Measurements from ENCODE around the gene ORMDL1.

Gene ORMDL1, protein sequence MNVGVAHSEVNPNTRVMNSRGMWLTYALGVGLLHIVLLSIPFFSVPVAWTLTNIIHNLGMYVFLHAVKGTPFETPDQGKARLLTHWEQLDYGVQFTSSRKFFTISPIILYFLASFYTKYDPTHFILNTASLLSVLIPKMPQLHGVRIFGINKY

DNA sequence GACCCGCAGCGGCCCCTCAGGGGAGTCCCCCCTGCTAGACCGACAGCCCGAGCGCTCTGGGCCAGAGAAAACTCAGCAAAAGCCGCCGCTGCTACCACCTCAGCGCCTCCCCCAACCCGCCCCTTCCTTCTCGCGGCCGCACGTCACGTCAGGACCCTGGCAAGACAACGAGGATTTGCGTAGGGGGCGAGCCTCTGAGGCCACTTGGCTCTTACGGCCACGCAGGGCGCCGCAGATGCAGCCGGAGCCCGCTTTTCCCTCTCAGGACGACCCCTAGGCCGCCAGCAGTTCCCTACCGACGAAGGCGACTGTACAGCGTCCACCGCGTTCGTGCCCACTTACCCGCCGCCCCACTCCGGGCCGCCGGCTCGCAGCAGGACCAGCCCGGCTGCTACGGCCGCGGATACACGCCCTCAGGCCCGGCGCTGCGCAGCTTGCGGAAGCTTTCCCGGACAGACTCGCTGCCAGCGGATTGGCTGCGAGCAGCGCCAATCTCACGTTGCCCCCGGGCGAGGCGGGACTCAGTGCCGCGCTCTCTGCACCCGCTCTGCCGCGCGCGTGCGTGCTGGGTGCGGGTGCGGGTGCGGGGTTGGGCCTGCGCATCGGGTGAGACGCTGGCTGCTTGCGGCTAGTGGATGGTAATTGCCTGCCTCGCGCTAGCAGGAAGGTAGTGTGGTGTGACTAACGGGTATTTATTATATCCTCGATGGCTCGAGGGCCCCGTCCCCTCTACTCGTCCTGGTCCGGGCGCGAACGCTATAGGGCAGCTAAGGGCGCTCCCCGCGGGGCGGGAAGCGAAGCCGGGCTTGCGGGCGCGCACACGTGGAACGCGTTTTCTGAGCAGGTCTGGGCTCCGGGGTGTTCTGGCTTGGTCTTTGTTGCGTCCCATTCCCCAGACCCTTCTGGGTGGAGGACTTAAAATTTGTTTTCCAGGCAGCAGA, at the start of gene ORMDL1, which contains the start of gene PMS1:
Gene ORMDL1, minus strand, starts transcription at position 413 of the 941 bp plus-strand sequence. CDS start 1,744 bp downstream, outside the sequence.
Gene PMS1, plus strand, starts transcription at position 524 of the 941 bp plus-strand sequence. CDS start 7,360 bp downstream, outside the sequence.
- peak; percentile 70 for DNase-seq (ENCODE audit: low read depth)

DNA sequence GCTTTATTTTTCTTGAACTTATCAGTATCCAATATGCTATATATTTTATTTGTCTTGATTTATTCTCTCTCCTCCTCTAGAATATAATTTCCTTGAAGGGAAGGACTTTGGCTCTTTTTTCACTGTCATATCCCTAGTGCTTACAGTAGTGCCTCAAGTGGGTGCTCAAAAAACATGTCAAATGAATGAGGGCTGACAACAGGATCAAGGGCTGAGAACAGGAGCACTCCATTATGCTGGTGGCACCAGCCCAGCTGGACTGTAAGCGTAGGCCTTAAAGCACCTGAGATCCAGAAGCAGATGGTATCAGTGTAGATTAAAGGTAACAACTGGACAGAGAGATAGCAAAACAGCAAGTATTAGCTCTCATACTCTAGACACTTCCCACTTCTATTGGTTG, 46.4 kb upstream of the ORMDL1 start:
- no peak for DNase-seq (ENCODE audit: low read depth)

DNA sequence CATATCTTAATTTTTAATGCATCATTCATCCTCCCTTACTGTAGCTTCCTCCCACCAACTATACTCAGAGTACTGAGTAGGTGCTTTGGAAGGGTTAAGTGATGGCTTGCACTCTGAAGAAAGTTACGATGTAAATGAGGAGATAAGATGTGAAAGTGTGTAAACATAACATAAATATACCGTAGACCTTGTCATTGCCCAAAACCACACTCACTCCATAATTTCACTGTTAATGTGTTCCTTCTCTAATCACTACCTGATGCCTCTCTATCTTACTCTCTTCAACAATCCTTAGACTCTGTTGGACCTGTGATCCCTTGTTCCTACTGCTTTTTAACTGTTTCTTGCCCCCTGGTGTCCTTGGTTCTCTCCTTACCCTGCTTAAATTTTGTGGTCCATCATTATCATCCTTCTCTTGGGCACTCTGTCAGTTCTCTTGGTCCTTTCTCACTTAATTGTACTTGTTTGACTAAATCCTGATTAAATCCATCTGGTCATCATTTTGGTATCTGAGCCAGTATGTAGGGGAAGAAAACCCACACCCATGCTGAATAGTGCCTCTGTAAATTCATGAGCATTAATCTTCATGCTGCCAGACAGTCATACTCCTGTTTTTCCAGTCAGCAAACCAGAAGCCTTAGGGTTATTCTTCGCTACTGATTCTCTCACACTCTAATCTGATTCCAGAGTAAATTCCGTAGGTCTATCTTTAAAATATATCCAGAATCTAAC, 45.1 kb upstream of the ORMDL1 start:
- no peak for DNase-seq (ENCODE audit: low read depth)

DNA sequence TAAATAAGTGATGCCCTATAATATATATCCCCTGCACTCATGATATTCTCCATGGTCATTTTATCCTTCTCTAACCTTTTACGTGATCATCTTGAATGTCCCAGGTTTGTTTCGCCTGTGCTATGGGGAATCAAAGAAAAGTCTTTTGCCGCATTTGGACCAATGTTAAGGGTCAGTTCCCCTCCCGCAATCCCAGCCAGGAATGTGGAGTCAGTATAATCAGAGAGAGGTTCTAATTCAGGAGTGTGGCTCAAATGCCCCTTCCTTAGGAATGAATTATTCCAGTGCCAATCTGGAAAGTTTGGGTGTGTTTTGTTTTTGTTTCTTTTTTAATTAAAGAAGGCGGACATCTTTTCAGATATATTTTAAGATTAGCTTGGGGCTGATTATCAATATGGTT, 41.9 kb upstream of the ORMDL1 start:
- DNase-seq (ENCODE audit: low read depth), result no peak

DNA sequence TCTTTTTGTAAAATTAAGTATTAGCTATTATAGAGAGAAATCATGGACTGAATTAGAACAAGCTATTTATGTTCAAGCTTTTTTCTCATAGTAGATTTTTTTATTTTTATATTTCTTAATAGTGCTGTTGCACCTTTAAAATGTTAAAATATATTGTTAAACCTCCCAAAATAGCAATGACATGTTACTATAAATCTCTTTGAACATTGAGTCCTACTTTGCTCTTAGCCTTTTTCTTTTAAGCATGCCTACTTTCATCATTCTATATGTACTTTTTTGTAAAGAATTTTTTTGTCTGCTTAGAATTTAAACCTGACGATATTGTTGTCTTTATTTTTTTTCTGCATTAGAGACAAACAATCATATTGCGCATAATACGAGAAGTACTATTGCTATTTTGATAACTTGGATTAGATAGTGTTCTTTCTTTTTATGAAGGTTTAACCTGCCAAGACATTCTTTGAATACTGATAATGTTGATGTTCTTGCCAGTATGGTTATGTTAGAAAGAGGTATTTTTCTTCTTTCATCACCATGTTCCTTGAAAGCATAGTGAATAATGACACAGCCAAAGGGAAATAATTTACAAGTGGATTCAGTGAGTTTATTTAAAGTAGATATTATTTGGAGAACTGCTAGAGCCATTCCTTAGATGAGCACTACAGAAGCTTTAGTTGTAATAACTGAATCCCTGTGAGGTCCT, 40.7 kb upstream of the ORMDL1 start:
- DNase-seq (ENCODE audit: low read depth), result no peak

DNA sequence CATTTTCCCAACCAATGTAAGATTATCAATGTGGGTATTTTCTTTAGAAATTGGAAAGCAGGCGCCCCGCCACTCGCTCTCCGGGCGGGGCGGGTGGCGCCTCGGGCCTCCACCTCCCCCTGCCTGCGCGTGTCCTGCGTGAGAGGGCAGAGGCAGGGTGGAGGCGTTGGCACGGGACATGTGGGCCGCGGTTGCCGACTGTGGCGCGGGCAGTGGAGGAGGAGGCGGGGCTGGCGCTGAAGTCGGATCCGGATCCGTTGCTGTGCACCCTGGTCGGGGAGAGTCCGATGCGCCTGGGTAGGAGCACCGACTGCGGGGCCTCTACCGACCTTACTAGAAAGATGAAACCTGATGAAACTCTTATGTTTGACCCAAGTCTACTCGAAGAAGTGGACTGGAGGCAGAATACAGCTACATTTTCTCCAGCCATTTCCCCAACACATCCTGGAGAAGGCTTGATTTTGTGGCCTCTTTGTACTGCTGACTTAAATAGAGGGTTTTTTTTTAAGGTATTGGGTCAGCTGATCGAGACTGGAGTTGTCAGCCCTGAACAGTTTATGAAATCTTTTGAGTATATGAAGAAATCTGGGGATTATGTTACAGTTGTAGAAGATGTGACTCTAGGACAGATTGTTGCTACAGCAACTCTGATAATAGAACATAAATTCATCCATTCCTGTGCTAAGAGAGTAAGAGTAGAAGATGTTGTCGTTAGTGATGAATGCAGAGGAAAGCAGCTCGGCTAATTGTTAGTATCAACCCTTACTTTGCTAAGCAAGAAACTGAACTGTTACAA, 38.0 kb upstream of the ORMDL1 start:
- DNase-seq (ENCODE audit: low read depth), result no peak

DNA sequence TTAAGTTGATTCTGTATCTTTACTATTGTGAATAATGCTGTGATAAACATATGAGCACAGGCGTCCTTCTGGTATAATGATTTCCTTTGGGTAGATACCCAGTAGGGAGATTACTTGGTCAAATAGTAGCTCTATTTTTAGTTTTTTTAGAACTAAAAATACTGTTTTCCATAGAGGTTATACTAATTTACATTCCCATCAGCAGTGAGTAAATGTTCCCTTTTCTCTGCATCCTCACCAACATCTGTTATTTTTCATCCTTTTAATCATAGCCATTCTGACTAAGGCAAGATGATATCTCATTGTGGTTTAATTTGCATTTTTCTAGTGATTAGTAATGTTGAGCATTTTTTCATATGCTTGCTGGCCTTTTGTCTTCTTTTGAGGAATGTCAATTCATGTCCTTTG, 35.2 kb upstream of the ORMDL1 start:
- no peak for DNase-seq (ENCODE audit: low read depth)

DNA sequence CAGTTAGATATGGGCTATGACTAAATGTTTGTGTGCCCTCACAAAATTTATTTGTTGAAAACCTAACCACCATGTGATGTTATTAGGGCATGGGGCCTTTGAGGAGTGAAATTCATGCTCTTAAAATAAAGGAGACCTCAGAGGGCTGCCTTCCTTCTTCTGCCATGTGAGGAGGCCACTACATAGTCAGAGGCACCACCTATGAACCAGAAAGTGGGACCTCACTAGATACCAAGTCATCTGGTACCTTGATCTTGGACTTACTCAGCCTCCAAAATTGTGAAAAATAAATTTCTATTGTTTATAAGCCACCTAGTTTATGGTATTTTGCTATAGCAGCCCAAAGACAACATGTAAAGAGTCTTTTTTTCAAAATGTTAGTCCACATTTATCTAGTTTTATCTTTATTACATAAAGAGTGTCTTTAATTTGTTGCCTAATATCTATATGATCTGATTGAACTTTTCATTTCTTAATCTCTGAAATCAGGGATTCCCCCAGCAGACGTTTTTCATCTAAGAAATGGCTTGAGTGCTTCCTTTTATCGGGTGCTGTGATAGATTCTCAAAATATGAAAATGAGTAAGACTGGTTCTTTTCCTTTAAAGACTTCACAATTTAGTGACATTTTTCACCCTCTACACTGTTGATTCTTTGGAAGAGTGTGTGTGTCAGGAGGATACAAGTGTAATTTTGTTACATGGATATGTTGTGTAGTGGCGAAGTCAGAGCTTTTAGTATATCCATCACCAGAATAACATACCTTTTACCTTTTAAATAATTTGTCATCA, 34.3 kb upstream of the ORMDL1 start:
- DNase-seq (ENCODE audit: low read depth), result no peak

DNA sequence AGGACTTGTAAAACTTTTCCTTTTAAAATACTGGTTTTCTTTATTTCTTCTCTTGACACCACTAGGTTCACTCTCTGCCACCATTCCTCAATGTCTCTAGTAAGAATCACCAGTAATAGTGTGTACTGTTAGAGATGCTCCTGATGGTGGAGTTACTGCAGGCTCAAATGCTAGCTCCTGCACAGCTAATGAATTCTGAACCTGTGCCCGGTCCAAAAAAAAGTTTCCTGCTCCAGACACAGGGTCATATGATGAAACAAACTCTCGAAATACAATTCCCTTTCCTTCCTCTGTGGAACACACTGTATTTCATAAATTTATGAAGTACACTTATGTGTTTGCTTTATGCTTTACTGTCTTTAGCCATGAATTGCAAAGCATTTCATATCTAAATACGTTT, 19.3 kb upstream of the ORMDL1 start:
- DNase-seq (ENCODE audit: low read depth), result no peak

DNA sequence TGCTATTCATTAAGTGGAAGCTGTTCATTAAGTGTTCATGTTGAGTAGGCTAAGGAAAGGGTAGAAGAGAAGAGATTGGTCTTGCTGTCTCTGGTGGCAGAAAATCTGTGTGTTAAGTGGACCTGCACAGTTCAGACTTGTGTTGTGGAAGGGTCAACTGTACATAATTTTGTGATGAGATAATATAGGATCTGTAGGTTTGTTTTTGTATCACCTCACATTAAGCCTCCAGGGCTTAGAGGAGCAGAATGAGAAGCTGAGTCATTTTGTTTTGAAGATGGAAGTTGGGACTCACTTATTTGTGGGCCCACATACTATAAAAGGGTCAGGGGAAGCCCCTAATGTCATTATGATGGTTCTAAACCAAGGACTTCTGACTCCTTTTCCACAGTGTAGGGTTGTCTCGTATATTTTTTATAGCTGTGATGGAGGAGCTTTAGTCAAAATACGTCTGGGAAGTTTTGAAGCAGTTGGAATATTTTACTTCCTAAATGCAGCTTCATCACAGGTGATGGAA, 18.3 kb upstream of the ORMDL1 start:
- DNase-seq (ENCODE audit: low read depth), result no peak

DNA sequence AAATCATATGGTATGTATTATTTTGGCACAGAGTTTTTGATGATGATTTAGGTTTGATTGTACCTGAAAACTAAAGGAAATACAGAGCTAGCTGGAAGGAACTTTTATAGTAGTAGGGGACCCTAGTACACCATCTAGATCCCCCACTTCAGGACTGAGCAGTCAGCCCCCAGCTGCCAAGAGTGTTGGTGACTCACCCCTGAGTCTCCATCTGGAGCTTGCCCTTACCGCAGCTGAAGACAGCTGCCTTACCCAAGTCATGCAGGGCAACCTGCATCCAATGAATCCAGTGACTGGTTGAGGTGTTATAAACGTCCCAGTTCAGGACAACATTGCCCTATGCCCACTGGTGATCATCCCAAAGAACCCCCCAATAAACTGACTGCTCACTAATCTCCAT, 15.4 kb upstream of the ORMDL1 start:
- DNase-seq (ENCODE audit: low read depth), result no peak

DNA sequence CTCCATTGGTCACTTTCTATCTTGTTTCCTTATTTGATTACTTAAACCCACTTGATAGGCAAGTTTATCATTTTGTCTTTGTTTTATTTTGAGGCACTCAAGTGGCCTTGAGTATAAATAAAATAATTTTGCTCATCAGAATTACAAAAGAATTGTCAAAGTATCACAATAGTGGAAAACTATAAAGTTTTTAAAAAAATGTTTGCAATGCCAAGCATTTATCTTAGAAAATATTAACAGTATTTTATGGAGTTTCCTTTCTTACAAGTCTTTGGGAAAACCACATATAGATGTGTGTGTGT, 14.8 kb upstream of the ORMDL1 start:
- no peak for DNase-seq (ENCODE audit: low read depth)

DNA sequence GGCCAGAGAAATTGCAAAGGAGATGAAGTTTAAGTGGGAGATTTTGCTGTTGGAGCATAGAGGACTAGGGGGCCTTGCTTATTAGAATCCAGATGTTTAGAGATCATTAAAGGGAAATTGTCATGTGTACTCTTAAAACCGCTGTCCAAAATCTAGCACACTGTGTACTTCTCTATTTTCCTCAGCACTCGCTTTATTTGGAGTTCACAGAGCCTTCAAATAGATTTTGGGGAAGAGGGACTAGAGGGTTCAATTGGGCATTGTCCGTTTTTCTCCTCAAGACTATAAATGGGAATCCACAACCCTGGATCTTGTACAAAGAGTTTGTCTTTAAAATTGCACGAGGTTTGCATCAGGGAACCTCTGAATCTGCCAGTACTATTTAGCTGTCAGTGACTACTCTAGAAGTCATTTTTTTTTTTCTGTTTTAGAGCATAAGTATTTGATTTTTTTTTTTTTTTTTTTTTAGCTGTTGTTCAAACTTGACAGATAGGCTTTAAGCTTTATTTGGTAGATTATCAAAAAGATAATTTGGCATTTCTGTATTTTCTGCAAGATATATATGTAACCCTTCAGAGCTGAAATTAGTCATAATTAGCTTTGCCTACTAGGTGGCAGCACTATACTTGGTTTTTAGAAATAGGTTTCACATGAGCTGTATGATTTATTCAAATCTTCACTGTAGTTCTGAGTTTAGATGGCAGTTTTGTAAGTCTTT, 14.3 kb upstream of the ORMDL1 start:
- no peak for DNase-seq (ENCODE audit: low read depth)

DNA sequence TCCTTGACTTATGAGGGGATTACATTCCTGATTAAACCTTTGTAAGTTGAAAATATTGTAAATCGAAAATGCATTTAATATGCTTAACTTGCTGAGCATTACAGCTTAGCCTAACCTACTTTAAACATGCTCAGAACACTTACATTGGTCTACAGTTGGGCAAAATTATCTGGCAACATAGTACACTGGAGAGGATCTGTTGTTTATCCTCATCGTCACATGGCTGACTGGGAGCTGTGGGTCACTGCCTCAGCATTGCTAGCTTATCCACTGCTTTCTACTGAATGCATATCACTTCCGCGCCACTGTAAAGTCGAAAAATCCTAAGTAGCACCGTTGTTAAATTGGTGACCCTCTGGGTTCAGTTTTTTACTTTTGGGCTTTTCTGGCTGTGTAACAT, 13.8 kb upstream of the ORMDL1 start:
- no peak for DNase-seq (ENCODE audit: low read depth)

DNA sequence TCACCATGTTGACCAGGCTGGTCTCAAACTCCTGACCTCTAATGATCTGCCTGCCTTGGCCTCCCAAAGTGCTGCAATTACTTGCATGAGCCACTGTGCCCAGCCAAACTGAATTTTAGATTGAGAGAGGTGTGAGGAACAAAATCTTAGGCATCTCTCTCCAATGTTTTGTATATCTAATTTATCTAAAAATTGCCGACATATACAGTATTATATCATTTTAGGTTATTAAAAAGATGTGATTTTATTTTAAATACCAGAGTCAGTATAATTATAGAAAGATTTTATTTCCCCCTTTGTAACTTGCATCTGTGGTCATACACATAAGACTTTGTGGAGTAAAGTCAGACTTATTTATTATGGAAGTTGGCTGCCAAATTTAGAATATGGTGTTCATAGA, 10.2 kb upstream of the ORMDL1 start:
- DNase-seq (ENCODE audit: low read depth), result no peak

DNA sequence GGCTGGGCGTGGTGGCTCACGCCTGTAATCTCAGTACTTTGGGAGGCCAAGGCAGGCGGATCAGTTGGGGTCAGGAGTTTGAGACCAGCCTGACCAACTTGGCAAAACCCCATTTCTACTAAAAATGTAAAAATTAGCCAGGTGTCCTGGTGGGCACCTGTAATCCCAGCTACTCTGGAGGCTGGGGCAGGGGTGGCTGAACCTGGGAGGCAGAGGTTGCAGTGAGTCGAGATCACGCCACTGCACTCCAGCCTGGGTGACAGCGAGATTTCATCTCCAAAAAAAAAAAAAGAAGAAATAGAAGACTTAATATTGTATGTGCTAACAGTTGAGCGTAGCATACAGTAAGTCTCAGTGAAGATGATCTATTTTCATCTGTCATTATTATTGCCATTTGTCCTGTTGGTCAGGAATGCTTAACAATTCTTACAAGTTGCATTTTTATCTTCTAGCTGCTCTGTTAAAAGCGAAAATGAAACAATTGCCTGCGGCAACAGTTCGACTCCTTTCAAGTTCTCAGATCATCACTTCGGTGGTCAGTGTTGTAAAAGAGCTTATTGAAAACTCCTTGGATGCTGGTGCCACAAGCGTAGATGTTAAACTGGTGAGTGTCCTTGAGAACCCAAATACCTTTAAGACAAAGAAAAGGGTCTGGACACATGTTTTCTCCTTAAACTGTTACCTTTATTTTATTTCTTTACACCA, 7.4 kb upstream of the ORMDL1 start:
- DNase-seq (ENCODE audit: low read depth), result no peak

DNA sequence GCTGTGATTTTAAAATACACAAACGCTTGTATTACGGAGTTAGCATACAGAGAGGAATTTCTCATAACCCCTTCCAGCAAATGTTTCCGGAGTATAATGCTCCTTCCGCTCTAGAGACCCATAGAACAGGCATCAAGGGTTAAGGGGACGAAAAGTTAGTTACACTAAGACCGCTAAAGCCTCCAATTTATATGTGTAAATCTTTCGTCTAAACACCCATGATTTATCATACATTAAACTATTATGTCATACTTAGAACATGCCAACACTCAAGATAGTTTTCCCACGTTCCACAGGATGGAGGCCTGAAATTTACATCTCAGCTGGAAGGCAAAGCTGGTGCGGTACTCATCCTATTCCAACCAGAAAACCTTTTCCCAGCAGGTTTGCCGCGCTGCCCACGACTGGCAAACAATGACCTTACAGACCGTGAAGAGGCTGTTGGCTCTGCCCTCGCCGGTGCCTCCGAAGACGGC, 650 bp downstream of the ORMDL1 start:
- no peak for DNase-seq (ENCODE audit: low read depth)

DNA sequence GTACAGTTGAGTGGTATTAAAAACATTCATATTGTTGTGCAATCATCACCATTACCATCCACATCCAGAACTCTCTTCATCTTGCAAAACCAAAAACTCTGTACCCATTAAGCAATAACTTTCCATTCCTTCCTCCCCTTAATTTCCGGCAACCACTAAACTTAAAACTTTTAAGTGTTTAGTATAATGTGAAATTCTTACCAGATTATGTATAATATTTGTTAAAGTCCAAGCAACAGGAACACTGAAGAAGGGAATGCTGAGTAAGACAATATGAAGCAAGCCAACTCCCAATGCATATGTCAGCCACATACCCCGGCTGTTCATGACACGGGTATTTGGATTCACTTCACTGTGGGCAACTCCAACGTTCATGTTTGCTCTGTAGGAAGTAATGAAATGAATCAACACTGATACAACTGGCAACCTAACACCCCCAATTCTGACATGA, 1.9 kb downstream of the ORMDL1 start:
- no peak for DNase-seq (ENCODE audit: low read depth)

DNA sequence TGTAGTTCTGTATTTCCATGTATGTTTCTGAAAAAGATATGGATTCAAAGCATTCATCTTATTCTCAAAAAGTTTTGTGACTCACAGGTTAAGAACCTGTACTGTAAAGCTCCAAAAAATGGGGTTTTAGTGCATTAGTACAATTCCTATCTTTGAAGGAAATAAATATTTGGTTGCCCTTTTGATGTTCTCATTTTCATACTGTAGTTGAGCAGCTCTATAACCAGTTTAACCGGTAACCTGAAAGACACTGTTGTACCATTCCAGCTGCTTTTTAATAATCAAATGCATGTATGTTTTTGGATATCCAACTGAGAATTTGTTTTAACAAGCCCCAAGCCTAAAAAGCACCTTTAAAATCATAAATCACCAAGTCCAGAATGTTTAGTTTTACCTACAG, 11.9 kb downstream of the ORMDL1 start:
- no peak for DNase-seq (ENCODE audit: low read depth)

Measured in CMK (cell line).